Effector CD8-positive, alpha-beta T cell (primary cell): ENCODE data around the gene C2CD4A.

Experiments
- DNase-seq: peaks from one replicate; lab custom pipeline; 2025; lab: John Stamatoyannopoulos, UW

Gene C2CD4A

DNA sequence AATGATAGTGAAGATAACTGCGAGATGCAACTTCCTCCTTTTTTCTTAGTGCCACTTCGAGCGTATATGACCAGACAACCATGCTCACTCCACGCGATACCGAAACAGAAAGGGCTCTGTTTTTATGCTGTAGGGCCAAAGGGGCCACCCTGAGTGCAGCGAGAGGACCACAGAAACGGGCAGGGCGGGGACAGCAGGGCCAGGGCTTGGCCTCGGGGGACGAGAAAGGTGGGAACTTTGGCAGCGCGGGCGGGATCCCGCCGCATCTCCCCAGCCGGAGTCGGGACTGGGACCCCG is 7.0 kb upstream of the C2CD4A start:
- peak; percentile 41 for DNase-seq

DNA sequence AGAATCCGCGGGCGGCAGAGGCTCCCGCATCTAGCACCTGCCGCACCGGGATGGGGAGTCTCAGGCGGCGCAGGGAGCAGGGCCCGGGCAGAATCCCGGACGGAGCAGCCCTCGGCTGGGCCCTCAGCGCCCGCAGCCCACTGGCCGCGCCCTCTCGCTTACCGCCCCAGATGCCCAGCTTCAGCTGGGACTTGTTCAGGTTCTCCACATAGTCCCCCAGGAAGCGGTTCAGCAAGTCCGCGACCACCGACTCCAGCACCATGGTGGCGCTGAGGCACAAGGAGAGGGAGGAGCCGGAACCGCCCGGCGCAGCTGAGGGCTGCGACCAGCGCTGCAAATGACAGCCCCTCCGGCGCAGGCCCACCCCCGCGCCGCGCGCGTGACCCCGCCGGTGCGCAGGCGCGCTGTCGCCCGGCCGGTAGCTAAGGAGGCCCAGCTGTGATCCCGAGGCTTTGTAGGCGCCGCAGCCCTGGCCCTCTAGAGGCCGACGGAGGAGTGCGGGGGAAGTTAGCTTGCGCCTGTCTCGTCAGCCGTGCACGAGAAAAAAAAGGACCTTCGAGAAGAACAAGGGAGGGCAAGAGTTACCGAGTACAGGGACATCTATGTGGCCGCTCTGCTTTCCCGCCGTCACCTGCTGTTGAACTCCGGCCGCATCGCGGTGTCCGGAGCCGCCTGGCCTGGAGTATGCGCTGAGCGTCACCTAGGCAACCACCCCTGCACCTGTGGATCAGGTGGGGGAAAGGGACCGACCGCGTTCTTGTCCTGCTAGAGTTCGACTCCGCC is 6.5 kb upstream of the C2CD4A start, which contains the start of gene VPS13C:
TSS of gene VPS13C (minus strand) at position 335 of the 783 bp plus-strand sequence. CDS start at position 262, 73 bp downstream.
- DNase-seq, result peak; percentile 79

DNA sequence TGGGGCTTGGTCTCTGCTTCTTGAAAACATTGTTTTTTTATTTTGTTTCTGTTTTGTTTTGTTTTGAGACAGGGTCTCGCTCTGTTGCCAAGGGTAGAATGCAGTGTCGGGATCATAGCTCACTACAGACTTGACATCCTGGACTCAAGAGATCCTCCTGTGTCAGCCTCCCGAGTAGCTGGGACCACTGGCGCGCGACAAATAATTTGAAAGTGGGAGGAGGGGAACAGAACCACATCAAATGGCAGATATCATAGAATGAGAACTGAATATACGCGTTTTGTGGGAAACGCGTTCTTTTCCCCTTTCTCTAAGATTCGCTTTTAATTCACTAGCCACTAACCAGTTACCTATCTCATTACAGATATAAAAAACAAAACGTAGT is 5.9 kb upstream of the C2CD4A start:
- peak; percentile 50 for DNase-seq

DNA sequence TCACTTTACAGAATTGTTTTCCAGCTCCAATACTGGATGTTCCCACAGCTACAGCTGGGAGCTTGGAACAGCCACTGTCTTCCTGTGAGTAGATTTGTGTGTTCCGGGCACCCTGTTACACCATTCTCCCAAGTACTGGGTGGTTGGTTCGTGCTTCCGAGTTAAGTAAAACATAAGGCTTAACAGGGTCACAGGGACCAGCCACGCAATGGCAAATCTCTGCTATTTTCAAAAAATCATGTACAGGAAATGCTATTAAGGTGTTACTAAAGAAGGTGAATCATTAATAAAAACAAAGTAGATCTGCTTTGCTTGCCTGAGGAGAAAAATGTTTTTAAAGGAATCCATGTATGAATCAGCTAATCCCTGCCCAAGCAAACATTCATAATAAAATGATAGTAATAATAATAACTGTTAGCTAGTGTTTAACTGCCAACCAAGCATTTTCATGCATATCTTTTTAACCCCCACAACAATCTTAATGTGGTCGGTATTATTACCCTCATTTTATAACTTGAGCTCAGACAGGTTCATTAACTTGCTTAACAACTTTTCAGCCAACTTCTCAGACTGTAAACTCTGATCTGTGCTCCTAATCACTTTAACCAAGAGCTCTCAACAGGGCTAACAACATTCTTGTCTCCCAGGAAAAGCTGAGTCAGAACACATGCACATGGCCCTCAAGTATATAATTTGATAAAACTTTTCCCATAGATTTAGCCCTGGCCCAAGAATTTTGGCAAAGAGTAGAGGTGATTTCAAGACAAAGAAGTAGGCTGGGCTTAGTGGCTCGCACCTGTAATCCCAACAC is 2.7 kb upstream of the C2CD4A start:
- no peak for DNase-seq

DNA sequence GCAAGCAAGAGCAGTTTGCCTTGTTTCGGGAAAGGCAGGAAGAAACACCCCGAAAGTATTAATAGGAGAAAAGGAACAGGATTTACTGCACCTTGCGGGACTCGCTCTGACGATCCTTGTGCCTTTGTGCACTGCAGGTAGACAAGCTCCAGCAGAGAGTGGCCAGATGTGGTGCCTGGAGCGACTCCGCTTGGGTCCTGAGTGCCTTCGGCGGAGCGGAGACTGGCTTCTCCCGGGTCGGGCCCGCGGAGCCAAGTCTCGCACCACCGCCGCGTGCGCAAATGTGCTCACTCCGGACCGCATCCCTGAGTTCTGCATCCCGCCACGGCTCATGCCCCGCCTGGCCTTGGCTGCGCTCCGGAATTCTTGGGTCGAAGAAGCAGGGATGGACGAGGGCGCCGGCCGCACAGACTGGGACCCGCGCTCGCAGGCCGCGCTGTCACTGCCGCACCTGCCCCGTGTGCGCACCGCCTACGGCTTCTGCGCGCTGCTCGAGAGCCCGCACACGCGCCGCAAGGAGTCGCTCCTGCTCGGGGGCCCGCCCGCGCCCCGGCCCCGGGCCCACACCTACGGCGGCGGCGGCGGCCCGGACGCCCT is 769 bp downstream of the C2CD4A start:
- DNase-seq, result no peak

DNA sequence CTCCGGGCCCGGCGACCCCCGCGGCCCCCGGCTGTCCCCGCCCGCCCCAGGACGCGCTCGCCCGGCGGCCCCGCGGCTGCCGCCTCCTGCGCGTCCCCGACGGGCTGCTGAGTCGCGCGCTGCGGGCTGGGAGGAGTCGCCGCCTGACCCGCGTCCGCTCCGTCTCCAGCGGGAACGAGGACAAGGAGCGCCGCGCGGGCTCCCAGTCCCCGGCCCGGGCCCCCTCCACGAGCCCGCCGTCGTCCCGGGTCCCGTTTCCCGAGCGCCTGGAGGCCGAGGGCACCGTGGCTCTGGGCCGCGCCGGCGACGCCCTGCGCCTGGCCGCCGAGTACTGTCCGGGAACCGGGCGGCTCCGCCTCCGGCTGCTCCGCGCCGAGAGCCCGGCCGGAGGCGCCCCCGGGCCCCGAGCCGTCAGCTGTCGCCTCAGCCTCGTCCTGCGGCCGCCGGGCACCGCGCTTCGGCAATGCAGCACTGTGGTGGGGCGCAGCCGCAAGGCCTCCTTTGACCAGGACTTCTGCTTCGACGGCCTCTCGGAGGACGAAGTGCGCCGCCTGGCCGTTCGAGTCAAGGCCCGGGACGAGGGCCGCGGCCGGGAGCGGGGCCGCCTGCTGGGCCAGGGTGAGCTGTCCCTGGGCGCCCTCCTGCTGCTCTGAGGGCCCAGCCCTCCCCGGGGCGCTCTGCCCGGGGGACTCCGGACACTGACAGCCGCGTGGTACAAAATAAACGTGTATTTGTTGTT is 1.5 kb downstream of the C2CD4A start:
- DNase-seq, result no peak

DNA sequence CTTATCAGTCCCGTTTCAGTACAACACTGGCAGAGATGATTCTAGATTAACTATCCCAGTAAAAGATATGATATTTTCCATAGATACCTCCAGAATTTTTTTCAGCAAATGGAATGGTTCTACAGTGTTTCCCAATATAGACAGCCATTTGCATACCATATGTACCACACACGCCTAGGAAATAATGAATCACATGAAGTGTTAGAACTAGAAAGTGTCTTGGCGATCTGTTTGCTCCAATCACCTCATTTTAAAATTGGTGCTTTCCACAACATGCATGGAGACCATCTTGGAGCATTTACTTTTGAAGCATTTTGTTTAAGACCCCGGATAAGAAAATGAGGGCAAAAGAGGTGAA is 2.0 kb downstream of the C2CD4A start:
- DNase-seq, result no peak

DNA sequence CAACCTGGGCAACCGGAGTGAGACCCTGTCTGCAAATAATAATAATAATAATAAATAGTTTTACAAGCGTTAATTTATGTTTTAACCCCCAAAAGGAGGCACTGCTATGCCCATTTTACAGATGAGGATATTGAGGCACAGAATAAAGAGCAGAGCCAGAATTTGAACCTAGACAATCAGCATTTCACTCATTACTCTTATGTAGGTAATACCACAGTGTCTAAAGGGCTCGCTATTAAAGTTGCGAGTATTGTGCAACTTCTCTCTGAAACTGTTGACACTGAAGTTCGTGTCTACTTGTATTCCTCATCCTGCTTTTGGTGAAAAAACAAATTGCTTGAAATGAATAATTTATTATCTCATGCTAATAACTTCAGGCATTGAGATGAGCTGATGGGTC is 2.8 kb downstream of the C2CD4A start:
- DNase-seq, result no peak

DNA sequence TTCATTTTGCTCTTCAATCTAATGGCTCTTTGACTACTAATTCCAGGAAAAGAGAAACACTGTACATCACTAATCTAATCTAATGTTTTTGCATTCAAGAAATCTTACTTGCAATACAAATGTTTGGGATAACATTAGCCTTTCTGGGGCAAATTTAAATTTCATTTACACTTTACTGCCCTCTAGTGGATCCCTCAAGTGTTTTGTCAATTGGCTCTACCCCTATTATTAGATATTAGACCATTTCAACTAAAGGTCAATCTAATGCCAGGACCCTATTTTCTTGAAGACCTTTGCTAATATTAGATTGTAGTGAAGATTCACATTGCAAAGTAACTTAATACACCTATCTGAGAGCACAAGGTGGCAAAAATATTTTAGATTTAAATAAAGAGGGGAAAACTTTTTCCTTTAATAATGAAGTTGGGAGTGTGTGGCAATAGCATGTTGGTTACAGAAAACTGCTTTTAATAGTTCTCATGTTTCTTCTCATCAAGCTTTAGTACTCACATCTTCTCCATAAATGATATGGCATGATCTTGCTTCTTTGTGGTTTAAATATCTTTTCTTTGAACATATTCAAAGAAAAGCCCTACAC is 5.0 kb downstream of the C2CD4A start:
- no peak for DNase-seq

DNA sequence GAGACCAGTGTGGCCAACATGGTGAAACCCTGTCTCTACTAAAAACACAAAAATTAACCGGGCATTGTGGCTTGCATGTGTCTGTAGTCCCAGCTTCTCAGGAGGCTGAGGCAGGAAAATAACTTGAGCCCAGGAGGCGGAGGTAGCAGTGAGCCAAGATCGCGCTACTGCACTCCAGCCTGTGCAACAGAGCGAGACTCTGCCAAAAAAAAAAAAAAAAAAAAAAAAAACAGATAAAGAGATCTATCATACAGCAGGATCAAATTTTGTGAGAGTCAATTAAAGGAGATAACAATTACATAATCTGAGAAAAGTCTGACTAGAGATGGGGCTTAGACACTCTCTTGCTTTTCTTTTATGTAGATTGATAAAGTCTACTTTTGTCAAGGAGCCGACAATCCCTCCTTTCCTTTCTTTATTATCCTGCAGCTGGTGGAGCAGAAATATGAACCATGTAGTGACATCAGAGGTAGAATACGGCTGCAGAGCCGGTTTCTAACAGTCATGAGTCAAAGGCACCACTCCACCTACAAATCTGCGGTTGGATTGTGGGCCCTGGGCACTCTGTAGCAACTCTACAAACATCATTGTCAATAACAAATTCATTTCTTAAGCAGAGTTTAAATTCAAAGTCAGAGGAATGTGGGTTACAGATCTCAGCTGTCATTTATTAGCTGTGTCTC is 9.0 kb downstream of the C2CD4A start:
- DNase-seq, result no peak

DNA sequence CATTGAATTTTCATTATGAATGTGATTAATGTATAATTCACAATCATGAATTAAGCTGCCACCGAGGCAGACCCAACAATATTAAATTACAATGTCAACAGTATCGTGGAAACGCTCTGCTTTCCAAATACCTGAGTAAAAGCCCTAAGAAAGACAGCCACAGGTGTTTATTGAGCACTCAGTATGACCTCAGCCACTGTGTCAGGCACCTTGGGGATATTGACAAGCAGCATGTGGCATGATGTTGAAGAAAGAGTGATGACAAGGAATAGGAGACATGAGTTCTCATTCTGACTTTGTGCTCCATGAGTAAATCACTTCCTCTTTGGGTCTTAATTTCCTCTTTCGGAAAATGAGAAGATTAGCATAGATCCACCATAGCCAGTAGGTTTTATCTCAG is 12.8 kb downstream of the C2CD4A start:
- DNase-seq, result no peak

DNA sequence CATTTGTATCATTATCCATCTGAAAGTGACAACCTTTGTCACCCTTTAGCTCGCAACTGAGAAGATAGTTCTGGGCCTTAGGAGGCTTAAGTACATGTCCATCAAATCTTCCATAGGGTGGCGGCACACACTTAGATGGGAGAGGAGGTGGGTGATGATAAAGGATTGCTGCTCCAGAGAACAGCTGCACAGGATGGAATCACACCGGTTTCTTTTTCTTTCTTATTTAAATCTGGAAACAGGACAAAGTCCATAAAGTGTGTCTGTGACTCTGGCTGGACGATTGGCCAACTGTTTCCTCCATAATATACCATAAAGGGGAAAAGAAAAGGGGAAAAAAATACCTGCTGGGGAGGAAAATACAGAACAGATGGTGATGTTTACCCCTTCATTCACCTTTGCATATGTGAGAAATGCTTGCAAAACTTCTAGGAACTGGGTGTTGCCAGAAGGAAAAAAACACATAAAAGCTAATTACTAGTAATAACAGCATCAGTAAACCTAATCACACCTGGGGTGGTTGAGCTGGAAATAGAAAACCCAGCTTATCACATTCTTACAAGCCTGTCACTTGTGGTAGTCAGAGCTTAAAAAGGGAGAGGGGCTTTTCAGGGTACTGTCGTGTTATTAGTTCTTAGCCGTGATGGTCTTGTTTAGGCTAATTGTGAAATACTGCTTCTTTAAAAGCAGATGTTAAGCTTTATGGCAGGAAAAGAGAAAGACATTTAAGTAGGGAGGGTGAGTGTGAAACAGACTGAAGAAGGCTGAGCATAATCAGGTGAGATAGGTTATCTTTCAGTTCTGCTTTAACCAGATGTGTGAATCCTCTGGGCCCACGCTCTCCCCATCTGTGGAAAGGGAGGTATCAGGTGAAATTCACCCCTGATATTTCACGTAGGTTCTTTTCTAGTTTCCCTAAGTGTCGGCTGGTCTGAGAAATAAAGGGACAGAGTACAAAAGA is 16.7 kb downstream of the C2CD4A start:
- no peak for DNase-seq

DNA sequence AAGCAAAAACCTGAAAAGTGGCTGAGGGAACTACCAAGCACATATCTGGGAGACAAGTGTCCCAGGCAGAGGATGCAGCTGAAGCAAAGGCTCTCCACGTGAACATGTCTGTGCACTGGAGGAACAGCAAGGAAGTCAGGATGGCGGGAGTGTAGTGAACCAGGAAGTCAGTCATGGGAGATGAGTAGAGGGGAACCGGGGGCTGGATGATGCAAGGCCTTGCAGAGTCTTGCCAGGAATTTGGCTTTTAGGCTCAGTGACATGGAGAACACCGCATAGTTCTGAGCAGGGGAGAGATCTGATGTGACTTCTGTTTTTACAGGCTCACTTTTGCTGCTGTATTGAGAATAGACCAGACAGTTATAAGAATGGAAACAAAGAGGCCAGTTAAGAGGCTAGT is 19.0 kb downstream of the C2CD4A start:
- DNase-seq, result no peak

DNA sequence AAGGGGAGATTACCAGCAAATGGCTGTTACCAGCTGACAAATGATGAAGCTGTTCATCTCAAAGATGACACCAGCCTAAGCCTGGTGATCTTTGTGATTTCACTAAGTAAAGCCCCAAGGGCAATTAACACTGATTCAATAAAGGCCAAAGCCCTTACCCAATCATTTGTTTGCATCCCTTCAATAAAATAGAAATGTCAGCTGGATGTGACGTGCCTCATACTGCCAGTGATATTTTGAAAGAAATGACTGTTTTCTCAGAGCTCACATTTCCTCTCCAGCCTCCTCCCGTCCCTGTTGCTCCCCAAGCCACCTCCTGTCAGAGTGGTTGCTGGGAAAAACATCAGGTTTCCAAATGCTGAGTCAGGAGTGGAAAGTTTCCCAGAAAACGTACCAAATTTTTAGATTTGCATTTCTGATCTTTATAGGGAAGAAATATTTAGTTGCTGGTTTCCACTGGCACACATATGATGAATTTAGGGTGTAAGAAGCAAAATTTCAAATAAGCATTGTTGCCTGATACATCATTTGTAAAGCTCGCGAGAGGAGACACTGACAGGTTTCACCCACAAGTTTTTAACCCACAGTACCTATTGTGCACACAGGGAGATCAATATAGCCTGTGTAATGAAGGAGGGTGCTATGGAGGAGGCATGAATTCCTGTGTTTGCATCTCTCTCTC is 21.0 kb downstream of the C2CD4A start:
- DNase-seq, result no peak

DNA sequence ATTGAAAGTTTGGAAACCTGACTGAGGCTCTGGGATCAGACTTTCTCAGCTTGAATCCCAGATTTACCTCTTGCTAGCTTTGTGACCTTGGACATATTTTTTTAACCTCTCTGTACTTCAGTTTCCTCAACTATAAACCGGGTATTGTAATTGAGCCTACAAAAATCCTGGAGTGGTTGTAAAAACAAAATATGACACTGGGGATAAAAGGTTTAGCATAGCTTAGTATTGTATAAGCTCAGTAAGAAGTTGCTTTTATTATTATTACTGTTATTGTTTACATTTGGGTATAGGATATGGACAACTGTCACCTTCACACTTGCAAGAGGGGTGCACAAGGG is 21.5 kb downstream of the C2CD4A start:
- no peak for DNase-seq

DNA sequence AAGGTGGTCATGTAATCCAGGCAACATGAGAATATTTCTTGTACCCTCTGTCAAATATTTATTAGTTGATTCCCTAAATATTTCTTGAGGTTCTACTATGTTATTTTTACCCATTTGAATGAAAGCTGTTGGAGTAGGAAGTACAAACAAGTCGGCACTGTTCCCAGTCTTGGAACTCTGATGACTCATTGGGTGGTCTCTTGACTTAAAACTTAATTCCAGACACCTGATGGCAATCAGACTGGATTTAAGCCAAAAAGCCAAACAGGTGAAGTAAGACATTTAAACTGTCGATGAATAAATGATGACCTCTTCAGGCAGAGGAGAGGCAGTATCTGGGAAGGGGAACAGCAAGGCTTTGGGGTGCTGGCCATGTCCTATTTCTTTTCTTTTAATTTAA is 22.8 kb downstream of the C2CD4A start:
- no peak for DNase-seq

DNA sequence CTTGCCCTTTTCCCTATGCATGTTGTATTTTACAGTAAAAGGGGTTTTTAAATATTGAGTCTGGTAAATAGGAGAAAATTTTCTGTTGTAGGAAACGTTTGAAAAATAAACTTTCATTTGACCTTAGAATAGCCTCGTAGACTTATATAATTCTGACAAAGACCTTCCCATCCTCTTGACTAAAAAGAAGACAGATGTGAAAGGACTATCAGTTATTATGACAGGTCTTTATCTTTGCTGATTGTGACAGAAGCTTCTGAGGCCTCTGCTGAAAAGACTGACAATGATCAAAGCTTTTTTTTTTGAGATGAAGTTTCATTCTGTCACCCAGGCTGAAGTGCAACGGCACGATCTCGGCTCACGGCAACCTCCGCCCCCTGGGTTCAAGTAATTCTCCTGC is 24.2 kb downstream of the C2CD4A start:
- no peak for DNase-seq

DNA sequence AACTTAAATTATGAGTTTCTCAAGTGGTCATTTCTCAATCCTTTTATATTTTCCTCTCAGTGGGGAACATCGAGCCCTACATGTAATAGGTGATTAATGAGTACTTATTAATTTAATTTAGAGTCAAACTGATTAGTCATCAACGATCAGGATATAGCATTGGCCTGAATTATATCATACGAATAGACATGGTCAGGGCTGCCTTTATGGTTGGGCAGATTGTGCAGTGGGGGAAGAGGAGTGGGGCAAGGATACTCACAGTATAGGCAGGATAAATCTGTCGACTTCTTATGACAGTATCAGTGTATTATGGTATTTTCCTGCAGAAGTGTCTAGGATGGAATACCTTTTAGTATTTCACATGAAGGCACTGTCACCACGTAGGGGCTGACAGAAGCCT is 27.0 kb downstream of the C2CD4A start:
- no peak for DNase-seq

DNA sequence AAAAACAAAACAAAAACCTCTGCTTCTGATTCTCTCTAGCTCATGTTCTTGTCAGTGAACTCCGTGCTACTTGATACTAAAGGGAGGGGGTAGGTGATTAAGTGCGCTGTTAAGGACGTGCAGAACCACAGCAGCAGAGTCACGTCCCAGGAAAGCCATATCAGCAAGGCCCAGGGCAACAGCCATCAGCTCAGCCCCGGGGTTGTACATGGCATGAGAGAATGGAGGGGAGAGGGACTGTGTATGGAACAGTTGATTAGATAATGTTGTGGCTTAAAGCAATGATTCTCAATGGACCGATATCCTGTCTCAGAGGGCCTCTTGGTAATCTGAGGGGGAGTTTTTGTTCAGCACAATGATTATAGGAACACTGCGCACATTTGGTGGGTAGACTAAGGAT is 27.6 kb downstream of the C2CD4A start:
- no peak for DNase-seq

DNA sequence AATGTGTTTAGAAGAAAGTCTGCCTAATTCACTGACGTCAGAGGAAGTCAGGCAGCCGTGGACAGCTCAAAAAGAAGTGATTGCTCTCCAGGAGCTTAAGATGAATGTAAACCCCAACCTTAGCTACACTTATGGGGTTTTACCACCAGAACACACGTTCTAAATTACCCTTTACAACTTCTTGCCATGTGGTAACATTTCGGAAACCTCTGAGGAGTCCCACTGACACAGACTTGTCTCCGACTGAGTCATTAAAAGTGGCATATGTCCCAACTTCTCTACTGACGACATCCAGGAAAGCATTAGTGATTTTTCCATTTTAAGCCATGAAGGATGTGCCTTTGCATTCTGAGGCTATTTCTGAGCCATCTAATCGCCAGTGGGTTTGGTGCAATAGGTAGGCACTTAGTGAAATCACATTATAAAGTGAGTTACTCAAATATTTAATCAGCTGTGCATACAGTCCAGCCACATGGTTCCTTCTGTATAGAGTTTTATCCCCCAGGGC is 32.4 kb downstream of the C2CD4A start:
- no peak for DNase-seq
